Vagina (tissue), 2 donors: ENCODE data around the gene SPATA1.
"Not testable (repeated sequence)": the region's sequence is repeated elsewhere in the genome, so short reads cannot be mapped to it uniquely, and the experiment has no call there.

Source experiments
- CTCF ChIP-seq, 3 experiments: fragments of 450-650 bp in 2 of 3; fragments of 200-600 bp in 1 of 3; sonication (generic) in 1 of 3; IDR thresholded peaks; one replicate each; pipeline ENCODE4 v1.5.1; 2017 to 2019; ENCODE audit warnings: antibody characterized with exemption in 3 of 3, mild to moderate bottlenecking in 2 of 3, moderate library complexity in 2 of 3
- POLR2A ChIP-seq, 2 donors: fragments of 450-650 bp; IDR thresholded peaks; one replicate each; pipeline ENCODE4 v1.6.1; 2017; ENCODE audit warnings: antibody characterized with exemption in 2 of 2, mild to moderate bottlenecking in 2 of 2, moderate library complexity in 2 of 2
- POLR2AphosphoS5 ChIP-seq, 2 donors: sonication (generic); formaldehyde crosslinking; IDR thresholded peaks; one replicate each; pipeline ENCODE4 v1.9.0; 2017; ENCODE audit warnings: antibody characterized with exemption in 2 of 2, mild to moderate bottlenecking in 2 of 2, low read depth in 1 of 2; ENCODE audit not compliant: insufficient read depth in 1 of 2

- TF ChIP-seq POLR2A (IDR thresholded peaks at IDR 0.05); CTCF (IDR thresholded peaks at IDR 0.05); POLR2AphosphoS5 (IDR thresholded peaks at IDR 0.05; ENCODE audit: insufficient read depth in 1 of 2, low read depth in 1 of 2): not testable (repeated sequence)
Observed at GRCh38 chr1:84507887-84508286, 1.7 kb downstream of the SPATA1 start.
